Hepatocyte (in vitro differentiated cells): ENCODE data around the gene SUN3.

Experiments used
- EZH2 ChIP-seq: fragments of 200-600 bp; sonication (generic); IDR thresholded peaks from 2 replicates; pipeline ENCODE4 v1.6.1; 2016; ENCODE audit warnings: antibody characterized with exemption, mild to moderate bottlenecking, borderline replicate concordance
- EZH2phosphoT487 ChIP-seq: fragments of 200-600 bp; sonication (generic); IDR thresholded peaks from one replicate; pipeline ENCODE4 v1.6.1; 2018; ENCODE audit warnings: antibody characterized with exemption, mild to moderate bottlenecking, low read depth, moderate library complexity; ENCODE audit not compliant: unreplicated experiment, severe bottlenecking
- TF ChIP-seq, protein P1 (sequence below): fragments of 200-600 bp; sonication (generic); IDR thresholded peaks from 2 replicates; pipeline ENCODE4 v1.5.1; 2016; ENCODE audit warnings: antibody characterized with exemption, mild to moderate bottlenecking; ENCODE audit not compliant: poor library complexity

GRCh38 chr7:48074204-48074654 is 45.3 kb upstream of the SUN3 start:
- TF ChIP-seq, protein P1, sequence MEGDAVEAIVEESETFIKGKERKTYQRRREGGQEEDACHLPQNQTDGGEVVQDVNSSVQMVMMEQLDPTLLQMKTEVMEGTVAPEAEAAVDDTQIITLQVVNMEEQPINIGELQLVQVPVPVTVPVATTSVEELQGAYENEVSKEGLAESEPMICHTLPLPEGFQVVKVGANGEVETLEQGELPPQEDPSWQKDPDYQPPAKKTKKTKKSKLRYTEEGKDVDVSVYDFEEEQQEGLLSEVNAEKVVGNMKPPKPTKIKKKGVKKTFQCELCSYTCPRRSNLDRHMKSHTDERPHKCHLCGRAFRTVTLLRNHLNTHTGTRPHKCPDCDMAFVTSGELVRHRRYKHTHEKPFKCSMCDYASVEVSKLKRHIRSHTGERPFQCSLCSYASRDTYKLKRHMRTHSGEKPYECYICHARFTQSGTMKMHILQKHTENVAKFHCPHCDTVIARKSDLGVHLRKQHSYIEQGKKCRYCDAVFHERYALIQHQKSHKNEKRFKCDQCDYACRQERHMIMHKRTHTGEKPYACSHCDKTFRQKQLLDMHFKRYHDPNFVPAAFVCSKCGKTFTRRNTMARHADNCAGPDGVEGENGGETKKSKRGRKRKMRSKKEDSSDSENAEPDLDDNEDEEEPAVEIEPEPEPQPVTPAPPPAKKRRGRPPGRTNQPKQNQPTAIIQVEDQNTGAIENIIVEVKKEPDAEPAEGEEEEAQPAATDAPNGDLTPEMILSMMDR, result no peak
- TF ChIP-seq EZH2phosphoT487 (no peak), EZH2 (no peak)
